K562 (cell line): ENCODE results near the gene PLK5. TPM values are rescaled to one million over a fixed set of nuclear protein-coding genes. Genes with fewer than 3 reads are reported as not detected.

Source experiments
- BCL6 ChIP-seq: fragments of 250-450 bp; sonication (Bioruptor Pico); IDR thresholded peaks from 2 replicates; pipeline ENCODE4 v1.4.0; 2020
- BHLHE40 ChIP-seq: IDR thresholded peaks from 2 replicates; pipeline ENCODE4 v1.6.1; 2011; ENCODE audit warnings: low read length, improper control_type of control experiment
- CTBP1 ChIP-seq: fragments of 450-650 bp; IDR thresholded peaks from 2 replicates; pipeline ENCODE4 v1.6.1; 2016; ENCODE audit warnings: borderline replicate concordance
- FOXA3 ChIP-seq, 2 experiments: fragments of 450-650 bp in 1 of 2; sonication (generic) in 1 of 2; formaldehyde crosslinking; IDR thresholded peaks in 1 of 2; conservative IDR thresholded peaks in 1 of 2; 2 replicates each; pipeline versions ENCODE4 v1.4.0 to v1.8.0; 2020 to 2022; ENCODE audit warnings: mild to moderate bottlenecking in 2 of 2, missing genetic modification reagents in 1 of 2
- HMGN3 ChIP-seq: IDR thresholded peaks from 2 replicates; pipeline ENCODE4 v1.6.1; 2011; ENCODE audit warnings: borderline replicate concordance, low read depth, mild to moderate bottlenecking, mixed read lengths, low read length; ENCODE audit not compliant: insufficient read length; ENCODE audit errors: extremely low read depth
- HNRNPL ChIP-seq: fragments of 200-400 bp; formaldehyde crosslinking; IDR thresholded peaks from 2 replicates; pipeline ENCODE4 v1.6.1; 2017; ENCODE audit warnings: low read depth, mild to moderate bottlenecking, low read length
- OTX1 ChIP-seq: fragments of 450-650 bp; formaldehyde crosslinking; IDR thresholded peaks from 2 replicates; pipeline ENCODE4 v1.4.0; 2022; ENCODE audit warnings: mild to moderate bottlenecking
- PHF21A ChIP-seq: fragments of 450-650 bp; IDR thresholded peaks from 2 replicates; pipeline ENCODE4 v1.6.1; 2017; ENCODE audit warnings: low read depth, borderline replicate concordance
- POLR2H ChIP-seq: IDR thresholded peaks from 2 replicates; pipeline ENCODE4 v1.6.1; 2016; ENCODE audit warnings: missing genetic modification characterization, low read depth, mild to moderate bottlenecking, control low read depth, missing compliant biosample characterization, moderate library complexity
- PURB ChIP-seq: sonication (generic); formaldehyde crosslinking; IDR thresholded peaks from 2 replicates; pipeline ENCODE4 v1.9.0; 2021; ENCODE audit warnings: low read depth, mild to moderate bottlenecking, missing genetic modification reagents
- RREB1 ChIP-seq: fragments of 250-450 bp; sonication (Bioruptor Pico); IDR thresholded peaks from 2 replicates; pipeline ENCODE4 v1.4.0; 2020
- SRSF7 ChIP-seq: fragments of 200-400 bp; formaldehyde crosslinking; optimal IDR thresholded peaks from 2 replicates; pipeline ENCODE3; 2017; ENCODE audit warnings: mild to moderate bottlenecking, low read depth, low read length
- TAF15 ChIP-seq: fragments of 200-400 bp; formaldehyde crosslinking; IDR thresholded peaks from 2 replicates; pipeline ENCODE4 v1.6.1; 2017; ENCODE audit warnings: mild to moderate bottlenecking, low read depth, low read length, moderate library complexity
- ZBED1 ChIP-seq: IDR thresholded peaks from 2 replicates; pipeline ENCODE4 v1.6.1; 2014
- ZNF551 ChIP-seq: fragments of 250-450 bp; sonication (Bioruptor Pico); IDR thresholded peaks from 2 replicates; pipeline ENCODE4 v1.5.0; 2021; ENCODE audit warnings: mild to moderate bottlenecking, moderate library complexity
- polyA plus RNA-seq, 8 experiments: library from polyadenylated mRNA; depleted of rRNA in 4 of 8; stranded (reverse) in 5 of 8; unstranded in 3 of 8; fragments of >200 nt; fragmentation: Nextera tagmentation in 2 of 8; fragmentation: Illumina TruSeq in 1 of 8; extraction: Ambion mirVana in 2 of 8; extraction: Trizol in 1 of 8; gene quantifications; 2 replicates each; pipeline versions ENCODE4 v1.2.1 to v1.2.3, GENCODE V29; 2011 to 2014; ENCODE audit warnings: inconsistent platforms in 1 of 8, missing spikeins in 1 of 8
- total RNA-seq, 7 experiments: library from RNA; depleted of rRNA in 6 of 7; stranded (reverse); fragments of >200 nt in 6 of 7; fragmentation: Illumina TruSeq in 2 of 7; extraction: Trizol in 2 of 7; gene quantifications; 2 replicates each; pipeline versions ENCODE4 v1.2.1 to v1.2.3, GENCODE V29; 2011 to 2021; ENCODE audit warnings: low replicate concordance in 1 of 7
- TF ChIP-seq, protein P1 (sequence below): fragments of 450-650 bp; conservative IDR thresholded peaks from 2 replicates; pipeline ENCODE4 v1.6.1; 2016; ENCODE audit warnings: missing genetic modification characterization, low read depth, mild to moderate bottlenecking, missing compliant biosample characterization, moderate library complexity
- TF ChIP-seq, protein P2 (sequence below): fragments of 250-450 bp; sonication (Bioruptor Pico); IDR thresholded peaks from 2 replicates; pipeline ENCODE4 v1.4.0; 2020; ENCODE audit warnings: mild to moderate bottlenecking, moderate library complexity

The PLK5 gene
- total and polyA plus RNA-seq, 9 of the 15 experiments (the other 6 are each of a cell fraction or from before 2014, with no cell fraction given), result 0.04 to 0.23 (median 0.11) TPM; not detected in 5

DNA sequence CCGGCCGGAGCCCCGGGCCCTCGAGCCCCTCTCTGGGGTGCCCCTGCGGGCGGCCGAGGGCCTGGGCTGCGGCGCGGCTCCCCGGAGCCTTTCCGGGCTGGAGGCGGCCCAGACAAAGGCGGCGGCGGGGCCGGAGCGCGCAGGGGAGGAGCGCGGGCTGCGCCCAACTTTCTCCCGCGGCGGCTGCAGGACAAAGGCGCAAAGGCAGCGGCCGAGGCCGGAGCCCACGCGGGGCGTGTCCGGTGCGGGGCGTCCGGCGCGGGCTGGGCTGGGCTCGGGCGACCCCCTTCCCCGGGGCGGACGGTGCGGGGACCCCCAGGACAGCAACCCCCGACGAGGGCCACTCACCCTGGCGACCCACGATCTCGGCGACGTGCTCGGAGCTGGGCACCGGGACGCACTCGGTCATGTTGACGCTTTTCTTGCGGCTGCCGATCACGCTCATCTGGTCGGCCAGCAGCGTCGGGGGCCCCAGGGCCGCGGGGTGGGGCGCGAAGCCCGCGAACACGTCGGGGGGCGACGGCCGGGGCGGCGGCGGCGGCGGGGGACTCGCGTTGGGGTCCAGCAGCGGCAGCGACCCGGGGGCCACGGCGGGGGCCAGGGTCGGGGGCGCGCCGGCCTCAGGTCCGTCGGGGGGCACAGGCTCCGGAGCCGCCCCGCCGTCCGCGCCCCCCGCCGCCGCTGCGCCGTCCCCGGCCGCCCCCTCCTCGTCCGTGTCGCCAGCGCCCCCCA lies 43.4 kb downstream of the PLK5 start (continued):
- TF ChIP-seq, protein P1, sequence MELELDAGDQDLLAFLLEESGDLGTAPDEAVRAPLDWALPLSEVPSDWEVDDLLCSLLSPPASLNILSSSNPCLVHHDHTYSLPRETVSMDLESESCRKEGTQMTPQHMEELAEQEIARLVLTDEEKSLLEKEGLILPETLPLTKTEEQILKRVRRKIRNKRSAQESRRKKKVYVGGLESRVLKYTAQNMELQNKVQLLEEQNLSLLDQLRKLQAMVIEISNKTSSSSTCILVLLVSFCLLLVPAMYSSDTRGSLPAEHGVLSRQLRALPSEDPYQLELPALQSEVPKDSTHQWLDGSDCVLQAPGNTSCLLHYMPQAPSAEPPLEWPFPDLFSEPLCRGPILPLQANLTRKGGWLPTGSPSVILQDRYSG (tag), result no peak
- no peak for TF ChIP-seq PURB (CRISPR knock-in tag)
- no peak for TF ChIP-seq BHLHE40
- no peak for TF ChIP-seq RREB1
- no peak for TF ChIP-seq POLR2H
- no peak for TF ChIP-seq SRSF7
- TF ChIP-seq ZNF551 (CRISPR knock-in tag), result no peak
- no peak for TF ChIP-seq FOXA3 (CRISPR knock-in tag; conservative IDR thresholded peaks at IDR 0.05 in 1 of 2, IDR thresholded peaks at IDR 0.05 in 1 of 2)
- no peak for TF ChIP-seq TAF15
- TF ChIP-seq CTBP1, result peak; percentile 52; the same call in 1 of the 2 replicates
- no peak for TF ChIP-seq ZBED1
- 0 out of 2 replicates have a peak, but pooled peaks have one; percentile 15 for TF ChIP-seq HNRNPL
- no peak for TF ChIP-seq BCL6 (CRISPR knock-in tag)
- no peak for TF ChIP-seq OTX1 (CRISPR knock-in tag)
- no peak for TF ChIP-seq HMGN3
- TF ChIP-seq, protein P2, sequence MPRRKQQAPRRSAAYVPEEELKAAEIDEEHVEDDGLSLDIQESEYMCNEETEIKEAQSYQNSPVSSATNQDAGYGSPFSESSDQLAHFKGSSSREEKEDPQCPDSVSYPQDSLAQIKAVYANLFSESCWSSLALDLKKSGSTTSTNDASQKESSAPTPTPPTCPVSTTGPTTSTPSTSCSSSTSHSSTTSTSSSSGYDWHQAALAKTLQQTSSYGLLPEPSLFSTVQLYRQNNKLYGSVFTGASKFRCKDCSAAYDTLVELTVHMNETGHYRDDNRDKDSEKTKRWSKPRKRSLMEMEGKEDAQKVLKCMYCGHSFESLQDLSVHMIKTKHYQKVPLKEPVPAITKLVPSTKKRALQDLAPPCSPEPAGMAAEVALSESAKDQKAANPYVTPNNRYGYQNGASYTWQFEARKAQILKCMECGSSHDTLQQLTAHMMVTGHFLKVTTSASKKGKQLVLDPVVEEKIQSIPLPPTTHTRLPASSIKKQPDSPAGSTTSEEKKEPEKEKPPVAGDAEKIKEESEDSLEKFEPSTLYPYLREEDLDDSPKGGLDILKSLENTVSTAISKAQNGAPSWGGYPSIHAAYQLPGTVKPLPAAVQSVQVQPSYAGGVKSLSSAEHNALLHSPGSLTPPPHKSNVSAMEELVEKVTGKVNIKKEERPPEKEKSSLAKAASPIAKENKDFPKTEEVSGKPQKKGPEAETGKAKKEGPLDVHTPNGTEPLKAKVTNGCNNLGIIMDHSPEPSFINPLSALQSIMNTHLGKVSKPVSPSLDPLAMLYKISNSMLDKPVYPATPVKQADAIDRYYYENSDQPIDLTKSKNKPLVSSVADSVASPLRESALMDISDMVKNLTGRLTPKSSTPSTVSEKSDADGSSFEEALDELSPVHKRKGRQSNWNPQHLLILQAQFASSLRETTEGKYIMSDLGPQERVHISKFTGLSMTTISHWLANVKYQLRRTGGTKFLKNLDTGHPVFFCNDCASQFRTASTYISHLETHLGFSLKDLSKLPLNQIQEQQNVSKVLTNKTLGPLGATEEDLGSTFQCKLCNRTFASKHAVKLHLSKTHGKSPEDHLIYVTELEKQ (CRISPR knock-in tag), result no peak
- TF ChIP-seq PHF21A, result no peak
